HEK293 (cell line): ENCODE data around the gene GLCCI1.

Experiments
- BCL11A ChIP-seq: fragments of 450-650 bp; formaldehyde crosslinking; IDR thresholded peaks from 2 replicates; pipeline ENCODE4 v1.5.1; 2016; ENCODE audit warnings: low read depth, missing biosample characterization, missing genetic modification characterization
- CTCF ChIP-seq: fragments of 450-650 bp; formaldehyde crosslinking; IDR thresholded peaks from 2 replicates; pipeline ENCODE4 v1.5.1; 2016; ENCODE audit warnings: missing biosample characterization, missing genetic modification characterization
- GLI2 ChIP-seq: fragments of 450-650 bp; formaldehyde crosslinking; IDR thresholded peaks from 2 replicates; pipeline ENCODE4; 2017; ENCODE audit warnings: missing biosample characterization, missing genetic modification characterization, low read depth, borderline replicate concordance
- GLIS1 ChIP-seq: fragments of 450-650 bp; formaldehyde crosslinking; IDR thresholded peaks from 2 replicates; pipeline ENCODE4 v1.5.1; 2016; ENCODE audit warnings: missing biosample characterization, missing genetic modification characterization
- HIC1 ChIP-seq: fragments of 450-650 bp; formaldehyde crosslinking; IDR thresholded peaks from 2 replicates; pipeline ENCODE4 v1.5.1; 2016; ENCODE audit warnings: missing biosample characterization, missing genetic modification characterization
- HOXC10 ChIP-seq: sonication (generic); formaldehyde crosslinking; IDR thresholded peaks from 2 replicates; pipeline ENCODE4 v1.8.1; 2023; ENCODE audit warnings: mild to moderate bottlenecking, missing genetic modification reagents
- KLF8 ChIP-seq: fragments of 450-650 bp; formaldehyde crosslinking; IDR thresholded peaks from 2 replicates; pipeline ENCODE4 v1.5.1; 2016; ENCODE audit warnings: missing biosample characterization, missing genetic modification characterization
- OSR2 ChIP-seq: fragments of 450-650 bp; formaldehyde crosslinking; IDR thresholded peaks from 2 replicates; pipeline ENCODE4 v1.5.1; 2016; ENCODE audit warnings: missing biosample characterization, missing genetic modification characterization
- PATZ1 ChIP-seq: fragments of 450-650 bp; formaldehyde crosslinking; IDR thresholded peaks from 2 replicates; pipeline ENCODE4 v1.5.1; 2016; ENCODE audit warnings: missing biosample characterization, missing genetic modification characterization
- SALL2 ChIP-seq: fragments of 450-650 bp; formaldehyde crosslinking; IDR thresholded peaks from 2 replicates; pipeline ENCODE4 v1.5.0; 2017; ENCODE audit warnings: missing biosample characterization, mild to moderate bottlenecking, missing genetic modification characterization, borderline replicate concordance
- SETDB1 ChIP-seq: IDR thresholded peaks from one replicate; pipeline ENCODE4 v1.6.1; 2017; ENCODE audit warnings: mild to moderate bottlenecking, low read length, moderate library complexity, mixed read lengths; ENCODE audit not compliant: insufficient read length
- SP7 ChIP-seq: fragments of 450-650 bp; formaldehyde crosslinking; IDR thresholded peaks from 2 replicates; pipeline ENCODE4 v1.5.1; 2016; ENCODE audit warnings: missing biosample characterization, missing genetic modification characterization
- ZBTB17 ChIP-seq: fragments of 450-650 bp; formaldehyde crosslinking; IDR thresholded peaks from 2 replicates; pipeline ENCODE4 v1.5.1; 2016; ENCODE audit warnings: missing biosample characterization, missing genetic modification characterization
- ZBTB49 ChIP-seq: fragments of 450-650 bp; formaldehyde crosslinking; IDR thresholded peaks from 2 replicates; pipeline ENCODE4 v1.5.1; 2016; ENCODE audit warnings: missing biosample characterization, missing genetic modification characterization, low read depth
- ZFHX2 ChIP-seq: fragments of 450-650 bp; formaldehyde crosslinking; conservative IDR thresholded peaks from 2 replicates; pipeline ENCODE4 v1.5.1; 2016; ENCODE audit warnings: missing biosample characterization, missing genetic modification characterization
- ZNF140 ChIP-seq: fragments of 450-650 bp; formaldehyde crosslinking; IDR thresholded peaks from 2 replicates; pipeline ENCODE4 v1.5.1; 2016; ENCODE audit warnings: missing biosample characterization, missing genetic modification characterization
- ZNF157 ChIP-seq: fragments of 450-650 bp; formaldehyde crosslinking; IDR thresholded peaks from 2 replicates; pipeline ENCODE4 v1.5.1; 2016; ENCODE audit warnings: missing biosample characterization, missing genetic modification characterization
- ZNF214 ChIP-seq: fragments of 450-650 bp; formaldehyde crosslinking; IDR thresholded peaks from 2 replicates; pipeline ENCODE4 v1.5.1; 2017; ENCODE audit warnings: missing biosample characterization, mild to moderate bottlenecking, missing genetic modification characterization, borderline replicate concordance
- ZNF221 ChIP-seq: fragments of 450-650 bp; formaldehyde crosslinking; IDR thresholded peaks from 2 replicates; pipeline ENCODE4 v1.5.1; 2017; ENCODE audit warnings: missing biosample characterization, missing genetic modification characterization, borderline replicate concordance
- ZNF274 ChIP-seq, 2 experiments: fragments of 200-500 bp in 1 of 2; fragments of 450-650 bp in 1 of 2; sonication (Bioruptor generic) in 1 of 2; formaldehyde crosslinking in 1 of 2; IDR thresholded peaks; 2 replicates each; pipeline versions ENCODE4 v1.5.1 to v1.6.1; 2014 to 2016; ENCODE audit warnings: borderline replicate concordance in 1 of 2, inconsistent platforms in 1 of 2, low read length in 1 of 2, missing biosample characterization in 1 of 2, missing genetic modification characterization in 1 of 2
- ZNF350 ChIP-seq: fragments of 450-650 bp; formaldehyde crosslinking; IDR thresholded peaks from 2 replicates; pipeline ENCODE4 v1.5.0; 2017; ENCODE audit warnings: missing biosample characterization, mild to moderate bottlenecking, missing genetic modification characterization
- ZNF366 ChIP-seq: fragments of 450-650 bp; formaldehyde crosslinking; conservative IDR thresholded peaks from 2 replicates; pipeline ENCODE4 v1.5.1; 2016; ENCODE audit warnings: missing biosample characterization, missing genetic modification characterization
- ZNF416 ChIP-seq: fragments of 450-650 bp; formaldehyde crosslinking; IDR thresholded peaks from 2 replicates; pipeline ENCODE4 v1.5.1; 2016; ENCODE audit warnings: missing biosample characterization, missing genetic modification characterization
- ZNF510 ChIP-seq: fragments of 450-650 bp; formaldehyde crosslinking; IDR thresholded peaks from 2 replicates; pipeline ENCODE4 v1.5.1; 2018; ENCODE audit warnings: mild to moderate bottlenecking, missing genetic modification characterization, missing biosample characterization; ENCODE audit not compliant: insufficient replicate concordance
- ZNF521 ChIP-seq: fragments of 450-650 bp; formaldehyde crosslinking; IDR thresholded peaks from 2 replicates; pipeline ENCODE4 v1.5.1; 2017; ENCODE audit warnings: missing biosample characterization, mild to moderate bottlenecking, missing genetic modification characterization
- ZNF555 ChIP-seq: fragments of 450-650 bp; formaldehyde crosslinking; conservative IDR thresholded peaks from 2 replicates; pipeline ENCODE4 v1.5.1; 2017; ENCODE audit warnings: missing biosample characterization, mild to moderate bottlenecking, missing genetic modification characterization, inconsistent platforms
- ZNF610 ChIP-seq: fragments of 450-650 bp; formaldehyde crosslinking; IDR thresholded peaks from 2 replicates; pipeline ENCODE4 v1.5.1; 2016; ENCODE audit warnings: missing biosample characterization, missing genetic modification characterization, borderline replicate concordance
- ZNF692 ChIP-seq: fragments of 450-650 bp; formaldehyde crosslinking; IDR thresholded peaks from 2 replicates; pipeline ENCODE4 v1.5.1; 2016; ENCODE audit warnings: missing biosample characterization, missing genetic modification characterization
- ZNF777 ChIP-seq: fragments of 450-650 bp; formaldehyde crosslinking; IDR thresholded peaks from 2 replicates; pipeline ENCODE4 v1.5.1; 2017; ENCODE audit warnings: missing biosample characterization, missing genetic modification characterization, borderline replicate concordance
- ZNF830 ChIP-seq: fragments of 450-650 bp; IDR thresholded peaks from 2 replicates; pipeline ENCODE4 v1.5.0; 2018; ENCODE audit warnings: missing biosample characterization, missing genetic modification characterization, low read depth, mild to moderate bottlenecking, moderate library complexity
- ZSCAN16 ChIP-seq: fragments of 450-650 bp; formaldehyde crosslinking; IDR thresholded peaks from 2 replicates; pipeline ENCODE4 v1.5.1; 2016; ENCODE audit warnings: missing biosample characterization, missing genetic modification characterization

GLCCI1 gene

GRCh38 chr7:8063706-8064297 lies 95.2 kb downstream of the GLCCI1 start (continued):
- no peak for TF ChIP-seq ZNF555
- TF ChIP-seq ZNF221: no peak
- TF ChIP-seq SP7 (tag by site-specific recombination): peak; percentile 65
- peak; percentile 80 for TF ChIP-seq ZNF366 (tag by site-specific recombination)
- no peak for TF ChIP-seq ZSCAN16 (tag by site-specific recombination)
- 0 out of 2 replicates have a peak, but pooled peaks have one; percentile 24 for TF ChIP-seq ZNF350 (tag by site-specific recombination)
- no peak for TF ChIP-seq ZNF777
- TF ChIP-seq ZNF510 (tag by site-specific recombination): no peak
- no peak for TF ChIP-seq ZFHX2 (tag by site-specific recombination)
- no peak for TF ChIP-seq SETDB1
- no peak for TF ChIP-seq SALL2 (tag by site-specific recombination)
- no peak for TF ChIP-seq ZNF692 (tag by site-specific recombination)
- TF ChIP-seq HOXC10 (CRISPR knock-in tag): no peak
- no peak for TF ChIP-seq ZNF610 (tag by site-specific recombination)
- TF ChIP-seq GLI2 (tag by site-specific recombination): no peak
- TF ChIP-seq GLIS1 (tag by site-specific recombination): no peak
- TF ChIP-seq ZNF214 (tag by site-specific recombination): no peak
- TF ChIP-seq ZNF157 (tag by site-specific recombination): no peak
- TF ChIP-seq BCL11A (tag by site-specific recombination): peak; percentile 75; the same call in 1 of the 2 replicates
- no peak for TF ChIP-seq ZNF830 (tag by site-specific recombination)
- no peak for TF ChIP-seq PATZ1 (tag by site-specific recombination)
- TF ChIP-seq CTCF (tag by site-specific recombination): no peak
- no peak for TF ChIP-seq ZBTB49 (tag by site-specific recombination)
- TF ChIP-seq OSR2: peak; percentile 66; the same call in 1 of the 2 replicates
- TF ChIP-seq ZNF521 (tag by site-specific recombination): no peak
- no peak for TF ChIP-seq ZNF274 (IDR thresholded peaks at IDR 0.05; ENCODE audit: low read length)
- TF ChIP-seq ZNF274 (tag by site-specific recombination; IDR thresholded peaks at IDR 0.05; ENCODE audit: borderline replicate concordance): no peak
- TF ChIP-seq ZBTB17 (tag by site-specific recombination): peak; percentile 45
- TF ChIP-seq ZNF140 (tag by site-specific recombination): no peak
- TF ChIP-seq HIC1 (tag by site-specific recombination): no peak
- TF ChIP-seq KLF8 (tag by site-specific recombination): peak; percentile 60
- no peak for TF ChIP-seq ZNF416 (tag by site-specific recombination)
